Measurements from ENCODE around the gene BCL11B.

BCL11B gene

DNA sequence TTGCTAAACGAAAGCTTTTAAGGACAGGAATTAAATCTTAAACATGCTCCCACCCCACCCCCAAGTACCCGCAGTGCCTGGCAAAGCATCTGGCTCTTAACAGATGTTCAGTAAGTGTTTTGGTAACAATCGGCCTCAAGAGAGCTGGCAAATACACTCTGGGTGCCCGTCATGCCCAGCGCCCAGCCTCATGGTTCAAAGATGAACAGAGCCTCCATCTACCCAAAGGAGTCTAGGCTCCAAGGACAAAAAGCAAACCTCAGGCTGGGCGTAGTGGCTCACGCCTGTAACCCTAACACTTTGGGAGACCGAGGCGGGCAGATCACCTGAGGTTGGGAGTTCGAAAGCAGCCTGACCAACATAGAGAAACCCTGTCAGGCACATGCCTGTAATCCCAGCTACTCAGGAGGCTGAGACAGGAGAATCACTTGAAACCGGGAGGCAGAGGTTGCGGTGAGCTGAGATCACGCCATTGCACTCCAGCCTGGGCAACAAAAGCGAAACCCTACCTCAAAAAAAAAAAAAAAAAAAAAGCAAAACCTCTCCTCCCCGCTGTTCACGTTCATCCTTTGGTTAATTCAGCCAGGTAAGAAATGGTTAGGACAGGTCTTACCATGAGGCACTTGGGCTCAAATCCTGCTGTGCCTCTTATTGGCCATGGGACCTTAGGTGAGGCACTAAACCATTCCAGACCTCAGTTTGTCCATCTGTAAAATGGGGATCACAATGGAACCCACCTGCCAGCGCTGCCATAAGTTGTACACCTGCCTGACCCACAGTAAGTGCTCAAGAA lies 151.3 kb downstream of the BCL11B start:
- no peaks in the 10 kb centered on the region for H3K36me3 ChIP-seq (ENCODE audit: insufficient read depth, low read length)
- no peaks in the 10 kb centered on the region for H3K4me1 ChIP-seq (ENCODE audit: control insufficient read depth, insufficient read depth, low read length, unreplicated experiment)
- no peak overlapping the region for H2AFZ ChIP-seq (ENCODE audit: low read length, unreplicated experiment)
- no peak overlapping the region for H3K27ac ChIP-seq (ENCODE audit: low read depth, low read length)
- H3K4me3 ChIP-seq (ENCODE audit: low read depth, low read length), result no peak overlapping the region
- no peaks in the 10 kb centered on the region for H3K79me2 ChIP-seq (ENCODE audit: control insufficient read depth, insufficient read depth, low read length, unreplicated experiment)
- H3K27me3 ChIP-seq (ENCODE audit: insufficient read depth, low read length), result no peaks in the 10 kb centered on the region

- no peaks in the 10 kb centered on the region for H3K79me2 ChIP-seq (ENCODE audit: control insufficient read depth, insufficient read depth, low read length, unreplicated experiment)
- H3K36me3 ChIP-seq (ENCODE audit: insufficient read depth, low read length), result no peaks in the 10 kb centered on the region
- no peaks in the 10 kb centered on the region for H3K27me3 ChIP-seq (ENCODE audit: insufficient read depth, low read length)
- H3K4me3 ChIP-seq (ENCODE audit: low read depth, low read length), result no peak overlapping the region
- no peak overlapping the region for H2AFZ ChIP-seq (ENCODE audit: low read length, unreplicated experiment)
- no peaks in the 10 kb centered on the region for H3K4me1 ChIP-seq (ENCODE audit: control insufficient read depth, insufficient read depth, low read length, unreplicated experiment)
- H3K27ac ChIP-seq (ENCODE audit: low read depth, low read length), result no peak overlapping the region
Measured at GRCh38 chr14:99119554-99120525, 152.2 kb downstream of the BCL11B start.

All from ACC112 (cell line).